ENCODE results near the gene TEX19.

The TEX19 gene

GRCh38 chr17:82358465-82359350, at the start of gene TEX19:
TSS of gene TEX19 (plus strand) at chr17:82359247. CDS start at chr17:82362151, 2,904 bp downstream.
- H3K79me2 ChIP-seq (ENCODE audit: insufficient read depth, low read length), result no peaks in the 10 kb centered on the region
- no peaks in the 10 kb centered on the region for H3K9me2 ChIP-seq (ENCODE audit: low read depth, low read length)
- peaks cover 29% of the 10 kb centered on the region for H3K4me1 ChIP-seq (ENCODE audit: insufficient read depth, low read length, severe bottlenecking)
- peak; percentile 13; the same call in 1 of the 2 replicates for TF ChIP-seq CTCF (IDR thresholded peaks at IDR 0.05; ENCODE audit: low read length)
- TF ChIP-seq EZH2 (IDR thresholded peaks at IDR 0.05; ENCODE audit: borderline replicate concordance, low read length), result no peak
- no peak within 1 kb of the TSS for H3K9ac ChIP-seq (ENCODE audit: low read length)
- no peaks in the 10 kb centered on the region for H3K36me3 ChIP-seq (ENCODE audit: insufficient read depth, low read length)
- H3K27me3 ChIP-seq (ENCODE audit: insufficient read depth, low read length), result no peaks in the 10 kb centered on the region
- H3F3A ChIP-seq (ENCODE audit: insufficient read depth, low read length), result no peaks in the 10 kb centered on the region
- H4K20me1 ChIP-seq (ENCODE audit: insufficient read depth, low read length), result no peaks in the 10 kb centered on the region
- H3K4me2 ChIP-seq (ENCODE audit: low read length), result peak within 1 kb of the TSS; percentile 8; the same call in 1 of the 2 replicates
- H3K9me3 ChIP-seq (ENCODE audit: low read length), result no peaks in the 10 kb centered on the region
- peak within 1 kb of the TSS; percentile 47 for H3K27ac ChIP-seq (ENCODE audit: low read depth, low read length, poor library complexity, severe bottlenecking)
- H3K4me3 ChIP-seq (ENCODE audit: low read depth, low read length, poor library complexity, severe bottlenecking), result no peak within 1 kb of the TSS
- H2AFZ ChIP-seq (ENCODE audit: low read length), result no peak within 1 kb of the TSS

DNA sequence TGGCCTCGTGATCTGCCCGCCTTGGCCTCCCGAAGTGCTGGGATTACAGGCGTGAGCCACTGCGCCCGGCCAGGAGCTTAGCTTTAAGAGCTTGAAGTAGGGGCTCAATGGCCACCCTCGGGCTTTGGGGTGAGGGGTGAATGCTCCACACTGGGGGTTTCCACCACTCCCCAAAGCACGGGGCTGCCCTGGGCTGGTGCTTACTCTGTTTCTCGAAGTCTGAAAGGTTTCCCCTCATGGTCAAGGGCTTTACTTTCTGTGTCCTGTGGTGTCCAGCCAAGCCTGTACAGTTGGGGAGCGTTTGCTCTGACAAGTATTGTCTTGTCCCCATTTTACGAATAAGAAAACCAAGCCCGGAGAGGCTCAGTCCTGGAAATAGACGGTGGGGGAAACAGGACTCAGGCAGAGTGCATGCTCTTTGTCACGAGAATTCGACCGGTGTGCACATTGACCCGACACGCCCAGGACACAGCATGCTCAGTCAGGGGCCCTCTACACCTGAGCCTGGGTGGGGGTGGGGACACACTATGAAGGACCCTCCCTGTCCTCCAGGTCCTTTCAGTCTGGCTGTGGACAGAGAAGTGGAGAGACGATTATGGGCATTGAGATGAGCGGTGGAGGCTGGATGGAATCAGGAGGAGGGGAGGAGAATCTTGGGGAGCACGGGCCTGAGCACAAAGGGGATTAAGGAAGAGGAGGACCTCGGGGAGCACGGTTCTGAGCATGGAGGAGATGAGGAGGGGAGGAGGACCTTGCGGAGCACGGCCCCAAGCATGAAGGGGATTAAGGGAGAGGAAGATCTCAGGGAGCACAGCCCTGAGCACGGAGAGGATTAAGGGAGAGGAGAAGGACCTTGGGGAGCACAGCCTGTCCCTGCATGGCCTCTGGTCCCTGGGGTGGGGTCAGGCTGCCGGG, 49.1 kb upstream of the TEX19 start:
- no peaks in the 10 kb centered on the region for H3K9me3 ChIP-seq (ENCODE audit: low read length)

More for the DNA sequence above, 49.1 kb upstream of the TEX19 start:
- no peaks in the 10 kb centered on the region for H3K79me2 ChIP-seq (ENCODE audit: insufficient read depth, low read length)
- no peaks in the 10 kb centered on the region for H3K36me3 ChIP-seq (ENCODE audit: insufficient read depth, low read length)
- no peak overlapping the region for H3K4me2 ChIP-seq (ENCODE audit: low read length)
- no peak overlapping the region for H3K9ac ChIP-seq (ENCODE audit: low read length)
- H3K27me3 ChIP-seq (ENCODE audit: insufficient read depth, low read length), result peaks cover 18% of the 10 kb centered on the region; the same call in 1 of the 2 replicates
- no peaks in the 10 kb centered on the region for H3F3A ChIP-seq (ENCODE audit: insufficient read depth, low read length)
- no peaks in the 10 kb centered on the region for H3K4me1 ChIP-seq (ENCODE audit: insufficient read depth, low read length, severe bottlenecking)
- no peak overlapping the region for H3K4me3 ChIP-seq (ENCODE audit: low read depth, low read length, poor library complexity, severe bottlenecking)
- H3K27ac ChIP-seq (ENCODE audit: low read depth, low read length, poor library complexity, severe bottlenecking), result no peak overlapping the region
- H3K9me2 ChIP-seq (ENCODE audit: low read depth, low read length), result no peaks in the 10 kb centered on the region
- no peaks in the 10 kb centered on the region for H4K20me1 ChIP-seq (ENCODE audit: insufficient read depth, low read length)
- H2AFZ ChIP-seq (ENCODE audit: low read length), result no peak overlapping the region
- TF ChIP-seq EZH2 (IDR thresholded peaks at IDR 0.05; ENCODE audit: borderline replicate concordance, low read length) (no peak), CTCF (IDR thresholded peaks at IDR 0.05; ENCODE audit: low read length) (no peak)

Measured in OCI-LY1 (cell line).